ENCODE measurements around the gene ASPHD2.

Gene ASPHD2

DNA sequence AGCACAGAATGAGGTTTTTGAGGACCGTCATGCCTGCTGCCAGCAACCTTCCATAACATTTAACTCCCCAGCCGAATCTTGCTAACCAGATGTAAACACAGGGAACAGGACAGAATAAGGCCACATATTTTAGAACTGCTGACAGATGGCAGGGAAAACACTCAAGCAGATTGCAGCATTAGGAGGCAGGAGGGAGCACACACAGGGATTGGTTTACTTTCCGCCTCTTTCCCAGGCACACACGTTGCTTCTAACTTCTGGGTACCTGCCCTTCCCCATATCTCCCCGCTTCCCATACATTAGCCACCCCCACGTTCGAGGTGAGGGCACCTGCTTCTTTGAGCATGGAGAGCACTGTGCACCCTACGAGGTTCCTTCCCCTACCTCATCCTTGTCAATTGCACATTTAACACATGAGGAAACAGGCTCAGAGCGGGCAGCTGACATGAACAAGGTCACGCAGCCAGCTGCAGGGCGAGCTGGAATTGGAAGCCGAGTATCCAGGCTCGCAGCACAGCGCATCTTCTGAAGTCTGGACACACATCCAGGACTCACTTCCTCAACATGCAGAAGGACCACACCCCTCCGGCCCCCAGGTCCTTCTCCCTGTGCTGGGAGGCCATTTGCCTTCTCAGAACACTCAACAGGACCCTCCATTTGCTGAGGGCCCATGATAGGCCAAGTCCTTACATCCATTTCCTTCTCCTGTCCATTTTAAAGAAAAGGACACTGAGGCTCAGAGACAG lies 18.7 kb downstream of the ASPHD2 start:
- no peak for FAIRE-seq

DNA sequence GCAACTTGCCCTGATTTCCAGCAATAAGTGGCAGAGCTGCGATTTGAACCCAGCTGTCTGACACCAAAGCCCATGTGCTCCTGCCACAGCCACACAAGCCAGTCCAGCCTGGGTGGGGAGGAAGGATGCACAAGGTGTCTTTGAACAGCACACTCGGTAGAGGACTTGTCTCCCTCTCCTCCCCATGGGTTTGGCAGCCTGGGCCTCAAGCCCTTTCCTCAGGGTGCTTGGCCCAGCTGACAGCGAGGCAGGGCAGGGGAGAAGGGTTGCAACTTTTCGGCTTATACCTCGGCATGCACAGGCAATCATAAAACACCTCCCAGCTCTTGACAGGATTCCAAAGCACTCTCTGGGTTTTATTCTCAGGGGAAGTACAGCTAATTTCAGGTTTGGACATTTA lies 19.3 kb downstream of the ASPHD2 start:
- no peak for FAIRE-seq

DNA sequence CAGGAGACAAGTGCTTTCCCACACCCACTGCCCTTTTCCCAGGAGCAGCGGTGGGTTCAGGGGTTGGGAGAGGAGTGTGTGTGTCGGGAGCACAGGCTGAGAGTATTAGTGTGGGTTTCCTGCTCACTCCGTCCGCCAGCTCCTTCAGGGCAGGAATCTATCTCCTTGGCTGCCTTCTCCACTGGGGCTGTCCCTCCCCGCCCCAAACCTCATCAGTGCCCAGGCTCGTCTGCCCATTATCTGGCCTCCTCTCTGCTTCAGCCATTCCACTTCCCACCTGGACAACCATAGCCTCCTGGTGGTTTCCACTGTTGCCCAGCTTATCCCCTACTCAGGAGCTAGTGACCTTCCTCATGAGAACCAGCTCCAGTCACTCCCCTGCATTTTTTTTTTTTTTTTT lies 19.9 kb downstream of the ASPHD2 start:
- no peak for FAIRE-seq

DNA sequence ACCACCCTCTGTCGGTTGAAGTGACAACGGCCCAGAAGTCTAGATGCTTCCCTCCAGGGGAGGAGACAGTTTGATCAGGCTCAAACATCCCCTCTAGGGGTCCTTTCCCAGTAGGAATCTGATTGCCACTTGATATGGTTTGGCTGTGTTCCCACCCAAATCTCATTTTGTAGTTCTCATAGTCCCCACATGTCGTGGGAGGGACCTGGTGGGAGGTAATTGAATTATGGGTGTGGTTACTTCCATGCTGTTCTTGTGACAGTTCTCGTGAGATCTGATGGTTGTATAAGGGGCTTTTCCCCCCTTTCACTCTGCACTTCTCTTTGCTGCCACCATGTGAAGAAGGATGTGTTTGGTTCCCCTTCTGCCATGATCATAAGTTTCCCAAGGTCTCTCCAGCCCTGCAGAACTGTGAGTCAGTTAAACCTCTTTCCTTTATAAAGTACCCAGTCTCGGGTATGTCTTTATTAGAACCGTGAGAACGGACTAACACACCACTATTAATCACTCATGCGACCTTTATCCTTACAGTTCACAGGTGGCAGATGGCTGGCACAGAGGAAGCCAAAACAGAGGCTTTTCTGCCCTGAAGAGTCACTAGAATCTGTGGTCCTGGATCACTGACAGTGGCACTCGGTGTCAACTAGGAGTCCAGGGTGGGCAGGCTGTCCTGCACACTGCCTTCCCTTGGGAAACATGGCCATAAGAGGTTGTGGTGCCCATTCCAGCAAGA lies 21.6 kb downstream of the ASPHD2 start:
- FAIRE-seq, result no peak

DNA sequence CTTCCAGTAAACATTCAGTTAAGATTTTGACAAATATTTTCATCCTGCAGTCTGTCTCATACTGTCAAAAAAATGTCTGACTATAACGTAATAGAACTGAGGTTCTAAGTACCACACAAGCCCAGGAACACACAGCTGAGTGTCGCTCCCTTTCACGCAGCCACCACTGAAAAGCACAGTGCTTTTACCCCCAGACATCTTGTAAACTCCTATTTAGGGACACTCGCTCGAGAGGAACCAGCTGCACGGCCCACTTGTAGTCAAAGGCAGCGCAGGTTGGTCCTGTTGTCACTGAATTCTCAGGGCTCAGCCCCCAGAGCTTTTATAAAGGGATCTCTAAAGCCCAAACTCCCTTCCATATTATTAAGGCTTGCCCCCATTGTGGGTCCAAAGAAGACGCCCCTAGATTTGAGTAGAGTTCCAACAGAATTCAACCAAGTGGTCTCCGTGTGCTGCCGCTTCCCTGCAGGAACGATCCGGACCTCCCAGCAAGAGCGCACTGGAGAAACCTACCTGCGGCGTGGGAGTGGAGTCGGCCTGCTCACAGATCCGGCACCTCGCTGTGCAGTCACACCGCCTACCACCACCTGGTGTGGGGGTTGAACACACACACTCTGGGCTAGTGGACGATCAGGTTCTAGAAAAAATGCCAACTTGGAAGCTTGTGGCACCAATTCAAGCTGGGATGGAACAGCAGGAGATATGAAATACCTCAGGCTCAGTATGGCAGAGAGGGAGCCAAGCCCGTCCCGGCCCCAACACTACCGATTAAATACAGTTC lies 23.4 kb downstream of the ASPHD2 start:
- no peak for FAIRE-seq

DNA sequence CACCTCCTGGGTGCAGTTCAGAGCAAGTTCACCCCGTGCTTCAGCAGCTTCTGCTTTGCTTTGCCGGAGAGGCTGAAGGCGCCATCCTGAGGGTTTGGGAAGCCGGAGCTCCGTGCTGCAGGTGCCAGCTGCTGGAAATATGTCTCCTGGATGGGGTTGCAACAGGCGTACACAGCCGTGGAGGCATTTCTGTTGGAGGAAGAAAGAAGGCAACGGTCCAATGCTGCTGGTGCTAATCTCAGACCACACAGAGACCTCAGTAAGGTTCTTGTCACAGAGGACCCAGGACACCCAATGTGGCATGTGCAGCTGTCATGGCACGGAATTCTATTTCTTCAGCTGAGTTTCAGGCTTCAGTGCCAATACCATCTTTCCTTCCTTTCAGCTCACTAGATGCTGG lies 24.2 kb downstream of the ASPHD2 start:
- FAIRE-seq, result no peak

DNA sequence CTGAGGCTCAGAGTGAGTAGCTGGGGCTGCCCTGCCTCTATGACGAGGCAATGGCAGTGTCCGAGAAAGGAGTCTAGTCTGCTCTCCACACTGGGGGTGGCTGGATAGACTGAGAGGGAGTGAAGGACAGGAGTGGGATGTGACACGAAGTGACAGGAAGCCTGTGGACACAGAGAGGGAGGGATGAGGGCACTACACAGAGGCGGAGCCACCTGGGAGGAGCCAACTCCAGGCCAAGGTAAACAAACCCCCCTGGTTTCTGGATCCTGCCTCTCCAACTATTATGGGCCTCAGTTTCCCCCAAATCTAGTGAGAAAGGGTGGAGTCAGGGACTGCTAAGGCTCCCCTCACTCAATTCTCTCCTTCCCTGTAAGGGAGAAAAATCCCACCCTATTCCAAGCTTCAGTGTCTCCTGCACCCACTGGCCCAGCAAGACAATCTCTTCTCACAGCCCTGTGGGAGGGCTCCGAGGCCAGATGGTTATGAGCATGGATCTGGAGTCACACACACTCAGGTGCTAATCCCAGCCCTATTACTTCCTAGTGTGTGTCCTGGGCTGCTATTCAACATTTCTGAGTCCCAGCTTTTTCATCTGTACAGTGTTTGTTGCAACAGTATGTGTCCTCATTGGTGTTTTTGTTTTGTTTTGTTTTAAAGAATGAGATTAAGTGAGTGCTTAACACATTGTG lies 24.9 kb downstream of the ASPHD2 start:
- no peak for FAIRE-seq

DNA sequence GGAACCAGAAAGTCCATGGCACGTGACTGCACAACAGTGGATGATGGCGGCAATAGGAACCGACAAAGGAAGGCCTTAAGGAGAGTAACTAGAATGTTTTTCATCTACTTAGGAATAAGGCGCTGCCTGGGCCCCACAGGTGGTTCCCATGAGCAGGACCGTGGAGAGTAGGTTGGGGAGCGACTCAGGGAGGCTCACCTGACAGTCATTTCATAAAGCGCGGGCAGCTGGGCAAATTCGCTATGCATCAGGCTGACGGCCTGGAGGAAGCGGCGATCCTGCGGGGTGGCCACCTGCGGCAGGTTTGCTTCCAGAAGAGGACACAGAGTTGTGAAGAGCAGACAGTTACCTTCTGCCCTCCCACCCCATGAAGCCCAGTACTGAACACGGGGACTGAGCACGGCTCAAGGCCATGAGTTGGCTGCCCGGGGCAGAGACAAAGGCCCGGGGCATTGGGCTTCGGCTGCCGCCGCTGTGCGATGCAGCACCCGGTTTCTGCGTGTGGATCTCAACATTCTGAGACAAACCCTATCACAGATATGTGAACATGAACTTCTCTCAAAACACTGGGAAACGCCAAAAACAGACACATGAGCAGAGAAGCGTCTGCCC lies 28.7 kb downstream of the ASPHD2 start:
- FAIRE-seq, result no peak

DNA sequence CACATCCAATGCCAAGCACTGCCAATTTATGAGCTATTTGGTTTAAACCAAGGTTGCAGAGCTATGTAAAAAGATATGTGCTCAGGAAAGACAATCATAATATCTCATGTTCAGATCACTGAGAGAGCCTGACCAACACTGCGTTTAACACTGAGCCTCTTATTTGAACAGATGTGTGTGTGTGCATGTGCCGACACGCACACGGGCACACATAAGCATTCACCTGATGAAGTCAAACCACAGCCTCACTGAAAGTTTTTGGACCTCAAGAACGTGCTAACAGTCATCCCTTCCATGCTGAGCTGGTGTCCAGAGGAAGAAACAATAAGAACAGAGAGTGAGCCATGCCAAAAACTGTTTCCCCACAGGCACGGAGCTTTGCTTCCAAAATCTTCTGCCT lies 31.1 kb downstream of the ASPHD2 start:
- FAIRE-seq, result no peak

DNA sequence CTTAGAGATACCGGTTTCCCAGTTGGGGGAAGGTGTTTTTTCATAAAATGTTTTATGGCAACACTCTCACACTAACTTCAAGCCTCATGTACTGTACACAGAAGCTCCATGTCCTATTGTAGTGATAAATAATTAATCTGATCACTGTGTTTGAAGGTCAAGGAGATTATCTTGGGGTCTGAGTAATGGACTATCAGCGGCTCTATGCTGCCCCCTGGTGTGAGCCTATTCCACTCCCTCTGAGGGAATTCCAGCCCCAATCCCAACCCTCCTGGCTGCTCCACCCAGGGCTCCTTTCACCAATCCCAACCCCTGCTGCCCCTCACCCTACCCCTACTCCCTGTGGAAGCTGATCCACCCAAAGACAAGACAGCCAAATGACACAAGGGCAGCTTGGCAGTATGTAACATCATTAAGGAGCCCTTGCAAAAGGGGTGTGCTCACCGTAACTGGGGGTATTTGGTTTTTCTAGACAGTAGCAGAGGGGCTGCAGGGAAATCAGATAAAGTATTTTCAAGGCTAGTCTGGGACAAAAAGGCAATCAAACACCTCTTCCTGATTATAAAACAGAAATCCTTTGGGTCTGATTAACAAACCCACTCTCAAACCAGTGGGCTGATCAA lies 32.2 kb downstream of the ASPHD2 start:
- FAIRE-seq, result no peak

DNA sequence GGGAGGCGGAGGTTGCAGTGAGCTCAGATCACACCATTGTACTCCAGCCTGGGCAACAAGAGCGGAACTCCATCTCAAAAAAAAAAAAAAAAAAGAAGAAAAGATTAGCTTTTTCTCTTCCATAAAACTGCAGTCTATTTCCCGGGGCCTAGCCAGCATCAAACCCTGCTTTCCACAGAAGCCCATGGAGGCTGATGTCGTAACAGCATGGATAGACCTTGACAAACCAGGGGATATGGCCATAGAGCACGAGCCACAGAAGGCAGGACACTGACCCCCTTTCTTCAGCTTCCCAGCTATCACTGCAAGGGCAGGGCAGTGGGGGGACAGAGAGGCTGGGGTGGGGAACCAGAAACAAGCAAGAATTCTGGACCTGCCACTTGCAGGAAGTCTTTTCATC lies 33.0 kb downstream of the ASPHD2 start:
- FAIRE-seq, result no peak

DNA sequence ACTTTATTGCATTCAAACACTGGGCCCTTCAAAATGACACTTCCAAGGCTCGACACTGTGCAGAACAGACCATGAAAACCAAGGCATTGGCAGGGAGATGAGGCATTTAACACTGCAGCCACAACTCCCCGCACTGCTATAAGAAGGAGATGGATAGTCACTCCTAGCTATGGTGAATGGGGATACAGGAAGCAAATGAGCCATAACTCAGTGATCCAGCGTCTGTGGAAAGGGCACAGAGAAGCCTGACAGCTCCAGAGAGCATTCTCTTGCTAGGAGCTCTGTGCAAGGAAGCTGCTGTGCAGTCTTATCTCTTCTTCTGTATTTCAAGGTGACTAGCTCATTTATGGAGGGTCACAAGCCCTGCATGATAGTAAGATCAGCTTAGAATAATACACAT lies 33.6 kb downstream of the ASPHD2 start:
- no peak for FAIRE-seq

DNA sequence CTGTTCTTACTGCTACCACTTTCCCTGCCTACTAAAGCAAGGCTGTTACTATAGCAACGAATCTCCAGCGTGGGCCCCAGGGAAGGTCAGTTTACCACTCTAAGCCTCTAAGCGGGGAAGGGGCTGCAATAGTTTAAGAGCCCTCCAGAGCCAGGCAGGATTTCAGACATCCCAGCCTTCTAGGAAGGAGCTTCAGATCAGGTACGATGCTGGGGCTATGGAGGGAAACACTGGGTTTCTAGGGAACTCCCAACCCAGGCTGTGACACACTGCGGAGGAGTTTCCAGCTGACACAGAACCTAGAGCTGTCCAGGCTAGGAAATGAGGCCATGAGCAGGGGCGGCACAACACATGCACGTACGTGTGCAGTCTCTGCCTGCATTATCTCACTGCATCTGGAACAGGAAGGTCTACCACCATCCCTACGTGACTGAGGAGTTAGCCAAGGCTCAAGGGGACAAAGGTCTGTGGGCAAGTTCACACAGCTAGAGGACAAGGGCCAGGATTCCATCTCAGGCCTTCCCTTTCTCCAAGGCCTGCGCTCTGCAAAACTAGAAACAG lies 34.1 kb downstream of the ASPHD2 start:
- no peak for FAIRE-seq

DNA sequence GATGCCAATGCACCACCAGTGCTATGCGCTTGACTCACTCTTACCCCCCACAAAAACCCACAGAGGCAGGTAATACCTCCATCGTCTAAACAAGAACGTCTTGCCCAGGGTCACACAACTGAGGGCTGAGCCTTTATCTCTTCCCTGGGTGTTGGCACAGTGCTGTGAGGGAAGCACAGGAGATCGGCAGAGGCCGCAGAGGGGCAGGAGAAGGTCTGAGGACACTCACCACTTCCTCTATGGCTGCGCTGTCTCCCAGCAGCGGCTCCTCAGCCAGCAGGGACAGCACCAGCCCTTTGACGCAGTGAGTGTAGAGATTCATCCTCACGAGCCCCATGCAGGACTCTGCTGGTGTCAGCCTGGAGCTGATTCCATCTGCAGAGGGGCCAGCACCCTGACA lies 34.6 kb downstream of the ASPHD2 start:
- FAIRE-seq, result no peak

DNA sequence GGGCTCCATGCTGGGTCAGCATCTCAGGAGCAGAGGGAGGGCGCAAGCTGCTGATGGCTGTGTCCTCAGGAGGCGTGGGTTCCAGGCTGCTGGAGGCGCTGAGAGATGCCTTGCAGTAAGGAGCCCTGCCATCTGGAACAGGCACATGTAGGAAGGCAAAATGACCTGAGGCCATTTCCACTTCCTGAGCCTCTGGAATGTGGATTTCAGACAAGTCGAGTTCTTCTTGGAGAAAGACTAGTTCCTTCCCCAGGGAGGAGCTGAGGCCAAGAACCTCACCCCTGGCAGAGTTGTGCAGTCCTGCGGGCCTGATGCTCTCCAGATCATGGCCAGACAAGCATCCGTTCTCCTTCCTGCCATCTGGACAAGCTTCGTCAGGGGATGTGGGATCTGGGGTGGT lies 35.3 kb downstream of the ASPHD2 start:
- FAIRE-seq, result no peak

DNA sequence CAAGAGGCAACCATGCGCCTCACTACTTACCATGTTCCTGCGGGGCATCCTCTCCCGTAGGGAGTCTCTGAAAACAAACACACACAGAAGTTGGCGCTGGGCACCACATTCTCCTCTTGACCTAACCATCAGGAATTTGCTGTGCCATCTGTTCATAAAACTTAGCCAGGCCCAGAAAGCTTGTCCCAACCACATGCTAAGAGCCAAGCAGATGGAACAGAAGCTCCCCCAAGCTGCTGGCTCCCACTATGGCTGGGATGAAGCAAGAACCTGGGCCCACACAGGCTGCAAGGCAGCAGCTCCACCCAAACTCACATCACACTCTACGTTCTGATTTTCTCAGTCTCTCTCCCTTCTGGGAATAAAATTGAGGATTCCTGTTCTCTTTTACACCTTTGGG lies 37.1 kb downstream of the ASPHD2 start:
- FAIRE-seq, result no peak

DNA sequence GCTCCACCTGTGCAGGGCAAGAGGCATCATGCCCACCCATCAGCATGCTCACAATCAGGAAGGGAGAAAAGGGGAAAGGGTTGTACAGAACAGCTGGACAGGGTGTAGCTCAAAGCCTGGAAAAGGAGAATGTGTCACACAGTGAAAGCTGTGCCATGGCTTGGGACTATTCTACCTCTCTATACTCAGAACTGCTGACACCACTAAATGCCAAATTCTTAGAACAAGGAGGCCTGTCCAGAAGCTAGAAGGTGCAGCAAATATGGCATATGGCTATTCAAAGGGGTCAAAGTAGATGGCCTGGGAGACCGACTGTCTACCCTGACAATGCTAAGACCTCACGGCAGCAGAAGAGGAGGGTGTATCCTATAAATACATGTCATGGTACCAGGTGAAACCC lies 41.7 kb downstream of the ASPHD2 start:
- no peak for FAIRE-seq

DNA sequence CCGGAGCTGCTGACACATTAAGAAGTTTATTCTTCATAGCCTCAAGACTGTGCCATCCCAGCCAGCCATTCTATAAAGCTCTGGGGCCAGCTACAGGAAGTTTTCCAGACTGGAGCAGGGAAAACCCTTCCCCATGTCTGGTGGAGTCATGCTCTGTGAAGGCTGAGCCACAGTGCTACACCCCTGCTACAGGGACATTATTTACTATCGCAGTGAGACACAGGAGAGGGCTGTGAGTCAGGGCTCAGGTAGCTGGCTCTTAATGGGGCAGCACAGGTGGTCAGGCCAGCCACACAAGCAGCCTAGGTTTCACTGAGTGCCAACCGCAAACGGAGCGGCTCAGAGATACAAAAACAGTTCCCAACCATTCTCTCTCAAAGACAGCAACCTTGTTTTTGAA lies 42.5 kb downstream of the ASPHD2 start:
- no peak for FAIRE-seq

DNA sequence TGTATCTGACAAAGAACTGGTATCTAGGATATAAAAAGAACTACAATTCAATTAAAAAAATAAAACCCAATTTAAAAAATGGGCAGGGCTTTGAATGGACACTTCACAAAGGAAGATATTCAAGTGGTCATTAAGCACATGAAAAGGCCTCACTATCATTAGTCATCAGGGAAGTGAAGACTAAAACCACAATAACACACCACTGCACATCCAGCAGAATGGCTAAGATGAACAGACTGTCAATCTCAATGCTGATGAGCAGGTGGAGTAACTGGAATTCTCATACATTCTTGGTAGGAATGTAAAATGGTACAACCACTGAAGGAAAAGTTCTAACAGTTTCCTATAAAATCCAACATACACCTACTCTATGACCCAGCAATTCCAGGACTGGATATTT lies 45.6 kb downstream of the ASPHD2 start:
- FAIRE-seq, result no peak

DNA sequence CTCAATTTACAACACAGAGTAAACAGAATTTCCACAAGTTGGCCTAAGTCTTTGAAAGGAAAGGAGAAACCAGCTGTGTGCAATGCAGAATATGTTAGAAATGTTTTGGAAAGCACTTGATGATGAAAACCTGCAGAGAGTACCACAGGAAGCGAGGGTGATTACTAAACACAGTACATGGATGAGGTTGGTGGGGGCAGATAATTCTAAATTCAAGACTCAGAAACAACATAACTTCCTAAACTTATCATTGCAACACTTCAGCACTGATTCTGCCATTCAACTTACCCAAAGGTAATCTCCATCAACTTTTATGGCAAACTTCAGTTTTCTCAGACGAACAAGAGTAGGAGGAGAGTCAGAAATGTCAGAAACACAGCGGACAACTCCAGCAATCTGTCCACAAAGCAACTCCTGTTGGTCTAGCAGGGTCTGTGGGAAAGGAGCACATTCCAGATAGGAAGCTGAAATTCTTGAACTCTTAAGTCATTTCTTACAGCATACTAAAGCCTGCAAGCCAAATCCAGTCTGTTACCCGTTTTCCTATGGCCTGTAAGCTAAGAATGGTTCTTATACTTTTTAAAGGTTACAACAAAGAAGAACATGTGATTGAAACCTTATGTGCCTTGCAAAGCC lies 47.8 kb downstream of the ASPHD2 start:
- FAIRE-seq, result no peak

DNA sequence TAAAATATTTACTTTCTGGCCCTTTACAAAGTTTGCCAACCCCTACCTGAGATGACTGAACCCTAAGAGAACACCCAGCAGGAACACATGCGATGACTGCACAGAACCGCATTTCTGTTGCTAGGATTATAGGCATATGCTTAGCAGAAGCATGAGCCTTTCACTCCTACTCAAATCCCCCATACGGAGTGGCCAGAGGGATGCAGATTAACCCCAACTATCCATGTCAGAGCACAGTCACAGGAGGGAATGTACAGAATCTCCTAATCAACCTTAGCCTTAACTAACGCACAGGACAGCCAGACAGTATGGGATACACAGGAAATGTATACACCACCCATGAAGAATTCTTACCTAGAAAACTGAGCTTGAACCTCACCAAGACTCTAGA lies 48.3 kb downstream of the ASPHD2 start:
- no peak for FAIRE-seq
